GM12892 (cell line): ENCODE results near the gene RPL4.
"Not testable (repeated sequence)": the region's sequence is repeated elsewhere in the genome, so short reads cannot be mapped to it uniquely, and the experiment has no call there.

Experiments used
- POLR2AphosphoS5 ChIP-seq: IDR thresholded peaks from 2 replicates; pipeline ENCODE4 v1.6.1; 2011; ENCODE audit warnings: low read depth, low read length, control low read depth
- TAF1 ChIP-seq: IDR thresholded peaks from 2 replicates; pipeline ENCODE4 v1.6.1; 2011; ENCODE audit warnings: low read depth, mild to moderate bottlenecking, control low read depth, low read length, borderline replicate concordance

GRCh38 chr15:66500346-66500745, 4.3 kb downstream of the RPL4 start:
- TF ChIP-seq TAF1: not testable (repeated sequence)
- peak; percentile 40; the same call in 1 of the 2 replicates for TF ChIP-seq POLR2AphosphoS5
